Measurements from ENCODE around the gene ZBTB45. TPM values are rescaled to one million over a fixed set of nuclear protein-coding genes. Genes with fewer than 3 reads are reported as not detected.
A peak's percentile ranks its signal among the peaks of the same experiment; 100 is the strongest.

ZBTB45 gene
- total and polyA plus RNA-seq, 2 donors from 2014 or later = 7.7 to 16.9 TPM

GRCh38 chr19:58479303-58479702 lies 40.3 kb downstream of the ZBTB45 start:
- Histone ChIP-seq H3K4me3 (ENCODE audit: low read length in 3 of 3) (no peak overlapping the region), H3K4me1 (ENCODE audit: control insufficient read depth in 2 of 3, insufficient read depth in 2 of 3, low read depth in 1 of 3, low read length in 3 of 3) (peaks cover 0 to 12% (median 11%) of the 10 kb centered on the region in 3 donors), H3K36me3 (ENCODE audit: control insufficient read depth in 2 of 3, insufficient read depth in 3 of 3, low read length in 3 of 3) (peaks cover 0 to 3% (median 2%) of the 10 kb centered on the region in 3 donors), H3K27ac (ENCODE audit: low read depth in 2 of 2, low read length in 2 of 2) (no peak overlapping the region), H3K9me3 (ENCODE audit: control insufficient read depth in 2 of 3, insufficient read depth in 1 of 3, low read length in 3 of 3) (no peaks in the 10 kb centered on the region), H3K27me3 (ENCODE audit: control insufficient read depth, insufficient read depth, low read length) (no peaks in the 10 kb centered on the region), H3K9ac (ENCODE audit: low read length in 3 of 3) (no peak overlapping the region)
- DNase-seq (no peak), FAIRE-seq (no peak)
- intact Hi-C loops (cut with DNase I) = no loop called here
- TF ChIP-seq CTCF (IDR thresholded peaks at IDR 0.05; ENCODE audit: borderline replicate concordance, extremely low read depth, insufficient read depth) = no peak

- no peak for TF ChIP-seq CTCF (IDR thresholded peaks at IDR 0.05; ENCODE audit: borderline replicate concordance, extremely low read depth, insufficient read depth)
- FAIRE-seq (no peak), DNase-seq (peak in 1 of 5 donors; percentile 66)
- Histone ChIP-seq H3K9me3 (ENCODE audit: control insufficient read depth in 2 of 3, insufficient read depth in 1 of 3, low read length in 3 of 3) (no peaks in the 10 kb centered on the region), H3K27me3 (ENCODE audit: control insufficient read depth, insufficient read depth, low read length) (no peaks in the 10 kb centered on the region), H3K9ac (ENCODE audit: low read length in 3 of 3) (no peak overlapping the region), H3K4me3 (ENCODE audit: low read length in 3 of 3) (no peak overlapping the region), H3K27ac (ENCODE audit: low read depth in 2 of 2, low read length in 2 of 2) (no peak overlapping the region), H3K36me3 (ENCODE audit: control insufficient read depth in 2 of 3, insufficient read depth in 3 of 3, low read length in 3 of 3) (peaks cover 0 to 3% (median 2%) of the 10 kb centered on the region in 3 donors), H3K4me1 (ENCODE audit: control insufficient read depth in 2 of 3, insufficient read depth in 2 of 3, low read depth in 1 of 3, low read length in 3 of 3) (peaks cover 0 to 12% (median 11%) of the 10 kb centered on the region in 3 donors)
- intact Hi-C loops (cut with DNase I) = no loop called here
These were observed 41.7 kb downstream of the ZBTB45 start for GRCh38 chr19:58477871-58478270.

- Histone ChIP-seq H3K36me3 (ENCODE audit: control insufficient read depth in 2 of 3, insufficient read depth in 3 of 3, low read length in 3 of 3) (peaks cover 0 to 4% (median 3%) of the 10 kb centered on the region in 3 donors), H3K27me3 (ENCODE audit: control insufficient read depth, insufficient read depth, low read length) (no peaks in the 10 kb centered on the region), H3K9ac (ENCODE audit: low read length in 3 of 3) (peak overlapping the region in 1 of 3 donors; percentile 77), H3K27ac (ENCODE audit: low read depth in 2 of 2, low read length in 2 of 2) (peak overlapping the region in 1 of 2 donors; percentile 79), H3K4me3 (ENCODE audit: low read length in 3 of 3) (peak overlapping the region in 1 of 3 donors; percentile 89), H3K4me1 (ENCODE audit: control insufficient read depth in 2 of 3, insufficient read depth in 2 of 3, low read depth in 1 of 3, low read length in 3 of 3) (peaks cover 0 to 12% (median 11%) of the 10 kb centered on the region in 3 donors), H3K9me3 (ENCODE audit: control insufficient read depth in 2 of 3, insufficient read depth in 1 of 3, low read length in 3 of 3) (no peaks in the 10 kb centered on the region)
- TF ChIP-seq CTCF (IDR thresholded peaks at IDR 0.05; ENCODE audit: borderline replicate concordance, extremely low read depth, insufficient read depth) = no peak
- DNase-seq = peak in 2 of 5 donors; percentile 60 to 78
- intact Hi-C loops (cut with DNase I) = no loop called here
- FAIRE-seq = no peak
These were observed 42.5 kb downstream of the ZBTB45 start for GRCh38 chr19:58477130-58477529.
